Smooth muscle cell (in vitro differentiated cells): ENCODE data around the gene CERS6. TPM values are rescaled to one million over a fixed set of nuclear protein-coding genes. Genes with fewer than 3 reads are reported as not detected.
"Not testable (repeated sequence)": the region's sequence is repeated elsewhere in the genome, so short reads cannot be mapped to it uniquely, and the experiment has no call there.

Experiments used
- DNase-seq: peaks from one replicate; lab custom pipeline; 2025; ENCODE audit not compliant: unreplicated experiment; lab: John Stamatoyannopoulos, UW
- H2AFZ ChIP-seq: fragments of 200-600 bp; sonication (generic); 2 replicates; pipeline ENCODE4 v1.6.0; 2016; ENCODE audit warnings: antibody characterized with exemption, low read depth, mild to moderate bottlenecking
- H3F3A ChIP-seq: fragments of 200-600 bp; sonication (generic); 2 replicates; pipeline ENCODE4 v1.6.0; 2017; ENCODE audit warnings: antibody characterized with exemption, low read depth
- H3K27ac ChIP-seq: fragments of 200-600 bp; sonication (generic); 2 replicates; pipeline ENCODE4 v1.5.1; 2016; ENCODE audit warnings: low read depth, mild to moderate bottlenecking
- H3K27me3 ChIP-seq: fragments of 200-600 bp; sonication (generic); 2 replicates; pipeline ENCODE4 v1.6.1; 2016; ENCODE audit warnings: low read depth, mild to moderate bottlenecking
- H3K36me3 ChIP-seq: fragments of 200-600 bp; sonication (generic); 2 replicates; pipeline ENCODE4 v1.5.1; 2016; ENCODE audit warnings: low read depth
- H3K4me1 ChIP-seq: fragments of 200-600 bp; sonication (generic); 2 replicates; pipeline ENCODE4 v1.5.1; 2016; ENCODE audit warnings: low read depth
- H3K4me2 ChIP-seq: fragments of 200-600 bp; sonication (generic); 2 replicates; pipeline ENCODE4 v1.6.0; 2016; ENCODE audit warnings: mild to moderate bottlenecking
- H3K4me3 ChIP-seq: fragments of 200-600 bp; sonication (generic); 2 replicates; pipeline ENCODE4 v1.5.1; 2016; ENCODE audit warnings: mild to moderate bottlenecking
- H3K79me2 ChIP-seq: fragments of 200-600 bp; sonication (generic); 2 replicates; pipeline ENCODE4 v1.6.0; 2016; ENCODE audit warnings: low read depth, mild to moderate bottlenecking
- H3K9ac ChIP-seq: fragments of 200-600 bp; sonication (generic); 2 replicates; pipeline ENCODE4 v1.6.0; 2016; ENCODE audit warnings: low read depth
- H3K9me3 ChIP-seq: fragments of 200-600 bp; sonication (generic); replicated peaks from 2 replicates; pipeline ENCODE4 v1.5.1; 2016; ENCODE audit warnings: low read depth
- H4K20me1 ChIP-seq: fragments of 200-600 bp; sonication (generic); 2 replicates; pipeline ENCODE4 v1.6.0; 2016; ENCODE audit warnings: low read depth
- CTCF ChIP-seq: fragments of 200-600 bp; sonication (generic); IDR thresholded peaks from 2 replicates; pipeline ENCODE4 v1.5.1; 2017; ENCODE audit warnings: borderline replicate concordance, mild to moderate bottlenecking, antibody characterized with exemption; ENCODE audit not compliant: insufficient read depth, poor library complexity, severe bottlenecking
- WGBS: methylation state at CpG from one replicate; pipeline ENCODE4 v1.1.7; 2016; ENCODE audit warnings: low lambda C conversion rate; 5-methylcytosine and 5-hydroxymethylcytosine counted together
- polyA plus RNA-seq: library from polyadenylated mRNA; unstranded; fragments of >200 nt; fragmentation: Nextera tagmentation; extraction: Ambion mirVana; gene quantifications from 2 replicates; pipeline ENCODE4 v1.2.1, GENCODE V29; 2016
- total RNA-seq: library from RNA; depleted of rRNA; stranded (reverse); fragments of >200 nt; gene quantifications from 2 replicates; pipeline ENCODE4 v1.2.3, GENCODE V29; 2014

Gene CERS6
- total RNA-seq (26.6 and 28.1 TPM in 2 replicates), polyA plus RNA-seq (9.2 and 10.7 TPM in 2 replicates)

GRCh38 chr2:168455645-168456520, at the start of gene CERS6:
TSS of gene CERS6 (plus strand) at chr2:168456272. CDS start at chr2:168456449, 177 bp downstream.
- H3K27me3 ChIP-seq: no peaks in the 10 kb centered on the region
- DNase-seq: peak; percentile 84
- H3K4me3 ChIP-seq: peak within 1 kb of the TSS; percentile 92
- WGBS: 4% methylated on average over 51 of the region's 72 CpGs
- H4K20me1 ChIP-seq: peaks cover 34% of the 10 kb centered on the region
- peak within 1 kb of the TSS; percentile 81 for H3K9ac ChIP-seq
- H3K27ac ChIP-seq: no peak within 1 kb of the TSS
- no peaks in the 10 kb centered on the region for H3F3A ChIP-seq
- H3K9me3 ChIP-seq: no peaks in the 10 kb centered on the region
- H3K4me2 ChIP-seq: peak within 1 kb of the TSS; percentile 95
- peaks cover 44% of the 10 kb centered on the region for H3K79me2 ChIP-seq
- no peak for TF ChIP-seq CTCF
- H3K36me3 ChIP-seq: no peaks in the 10 kb centered on the region
- peaks cover 12% of the 10 kb centered on the region for H3K4me1 ChIP-seq
- peak within 1 kb of the TSS; percentile 95 for H2AFZ ChIP-seq

GRCh38 chr2:168412301-168412700, 43.8 kb upstream of the CERS6 start:
- H3K9me3 ChIP-seq, H3K79me2 ChIP-seq, DNase-seq, H3K27ac ChIP-seq, H3K9ac ChIP-seq, H3K27me3 ChIP-seq, H3K4me3 ChIP-seq, H3K4me1 ChIP-seq, H3K36me3 ChIP-seq, H2AFZ ChIP-seq, H3K4me2 ChIP-seq, H3F3A ChIP-seq, H4K20me1 ChIP-seq: not testable (repeated sequence)
- WGBS: 92% methylated on average over 5 of the region's 5 CpGs

GRCh38 chr2:168413101-168413500, 43.0 kb upstream of the CERS6 start:
- not testable (repeated sequence) for H3K9ac ChIP-seq, H3K4me3 ChIP-seq, H3K27ac ChIP-seq, H3K36me3 ChIP-seq, H4K20me1 ChIP-seq, H2AFZ ChIP-seq, H3K27me3 ChIP-seq, H3K4me1 ChIP-seq, H3K9me3 ChIP-seq, H3K4me2 ChIP-seq, H3F3A ChIP-seq, DNase-seq, H3K79me2 ChIP-seq
- WGBS: 88% methylated on average over 3 of the region's 3 CpGs

- no peak overlapping the region for H3K4me2 ChIP-seq
- H3K27ac ChIP-seq: no peak overlapping the region
- no peaks in the 10 kb centered on the region for H3K79me2 ChIP-seq
- no peak for DNase-seq
- H3K9ac ChIP-seq: no peak overlapping the region
- H3K4me1 ChIP-seq: no peaks in the 10 kb centered on the region
- TF ChIP-seq CTCF: no peak
- H3K27me3 ChIP-seq: no peaks in the 10 kb centered on the region
- H3F3A ChIP-seq: no peaks in the 10 kb centered on the region
- no peak overlapping the region for H3K4me3 ChIP-seq
- no peak overlapping the region for H2AFZ ChIP-seq
- H3K9me3 ChIP-seq: no peaks in the 10 kb centered on the region
- H4K20me1 ChIP-seq: no peaks in the 10 kb centered on the region
- H3K36me3 ChIP-seq: no peaks in the 10 kb centered on the region
These were observed 39.5 kb upstream of the CERS6 start for GRCh38 chr2:168416555-168416954.

- no peaks in the 10 kb centered on the region for H3K79me2 ChIP-seq
These were observed 33.5 kb upstream of the CERS6 start for GRCh38 chr2:168422584-168422983.

More at GRCh38 chr2:168422584-168422983, 33.5 kb upstream of the CERS6 start:
- Histone ChIP-seq H4K20me1 (no peaks in the 10 kb centered on the region), H3K27me3 (no peaks in the 10 kb centered on the region), H3K4me2 (no peak overlapping the region), H3K9ac (no peak overlapping the region), H3F3A (no peaks in the 10 kb centered on the region), H2AFZ (no peak overlapping the region), H3K4me3 (no peak overlapping the region), H3K9me3 (no peaks in the 10 kb centered on the region), H3K27ac (no peak overlapping the region), H3K36me3 (no peaks in the 10 kb centered on the region), H3K4me1 (no peaks in the 10 kb centered on the region)
- no peak for DNase-seq
- no peak for TF ChIP-seq CTCF
